ENCODE data around the gene GTF3C2. TPM values are rescaled to one million over a fixed set of nuclear protein-coding genes. Genes with fewer than 3 reads are reported as not detected.
A peak's percentile ranks its signal among the peaks of the same experiment; 100 is the strongest.

Gene GTF3C2
- total and polyA plus RNA-seq, 2 of the 13 experiments (the other 11 are each of a cell fraction or from before 2014, with no cell fraction given), result 77.5 to 130 TPM

- TF ChIP-seq ZBTB37 (CRISPR knock-in tag; IDR thresholded peaks at IDR 0.05) (no peak), ZNF543 (CRISPR knock-in tag; IDR thresholded peaks at IDR 0.05) (no peak), NFYB (CRISPR knock-in tag; IDR thresholded peaks at IDR 0.05) (no peak; the same call in 1 of the 2 replicates), ARHGAP35 (CRISPR knock-in tag; IDR thresholded peaks at IDR 0.05; ENCODE audit: borderline replicate concordance) (peak; percentile 39; the same call in 1 of the 2 replicates), MXI1 (IDR thresholded peaks at IDR 0.05; ENCODE audit: borderline replicate concordance, low read depth, low read length) (no peak; the same call in 2 of the 3 replicates), MEF2D (CRISPR knock-in tag; IDR thresholded peaks at IDR 0.05) (0 out of 2 replicates have a peak, but pooled peaks have one; percentile 9)
- TF ChIP-seq, protein P1, sequence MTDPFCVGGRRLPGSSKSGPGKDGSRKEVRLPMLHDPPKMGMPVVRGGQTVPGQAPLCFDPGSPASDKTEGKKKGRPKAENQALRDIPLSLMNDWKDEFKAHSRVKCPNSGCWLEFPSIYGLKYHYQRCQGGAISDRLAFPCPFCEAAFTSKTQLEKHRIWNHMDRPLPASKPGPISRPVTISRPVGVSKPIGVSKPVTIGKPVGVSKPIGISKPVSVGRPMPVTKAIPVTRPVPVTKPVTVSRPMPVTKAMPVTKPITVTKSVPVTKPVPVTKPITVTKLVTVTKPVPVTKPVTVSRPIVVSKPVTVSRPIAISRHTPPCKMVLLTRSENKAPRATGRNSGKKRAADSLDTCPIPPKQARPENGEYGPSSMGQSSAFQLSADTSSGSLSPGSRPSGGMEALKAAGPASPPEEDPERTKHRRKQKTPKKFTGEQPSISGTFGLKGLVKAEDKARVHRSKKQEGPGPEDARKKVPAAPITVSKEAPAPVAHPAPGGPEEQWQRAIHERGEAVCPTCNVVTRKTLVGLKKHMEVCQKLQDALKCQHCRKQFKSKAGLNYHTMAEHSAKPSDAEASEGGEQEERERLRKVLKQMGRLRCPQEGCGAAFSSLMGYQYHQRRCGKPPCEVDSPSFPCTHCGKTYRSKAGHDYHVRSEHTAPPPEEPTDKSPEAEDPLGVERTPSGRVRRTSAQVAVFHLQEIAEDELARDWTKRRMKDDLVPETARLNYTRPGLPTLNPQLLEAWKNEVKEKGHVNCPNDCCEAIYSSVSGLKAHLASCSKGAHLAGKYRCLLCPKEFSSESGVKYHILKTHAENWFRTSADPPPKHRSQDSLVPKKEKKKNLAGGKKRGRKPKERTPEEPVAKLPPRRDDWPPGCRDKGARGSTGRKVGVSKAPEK (CRISPR knock-in tag; IDR thresholded peaks at IDR 0.05; ENCODE audit: borderline replicate concordance), result no peak
- TF ChIP-seq, protein P2, sequence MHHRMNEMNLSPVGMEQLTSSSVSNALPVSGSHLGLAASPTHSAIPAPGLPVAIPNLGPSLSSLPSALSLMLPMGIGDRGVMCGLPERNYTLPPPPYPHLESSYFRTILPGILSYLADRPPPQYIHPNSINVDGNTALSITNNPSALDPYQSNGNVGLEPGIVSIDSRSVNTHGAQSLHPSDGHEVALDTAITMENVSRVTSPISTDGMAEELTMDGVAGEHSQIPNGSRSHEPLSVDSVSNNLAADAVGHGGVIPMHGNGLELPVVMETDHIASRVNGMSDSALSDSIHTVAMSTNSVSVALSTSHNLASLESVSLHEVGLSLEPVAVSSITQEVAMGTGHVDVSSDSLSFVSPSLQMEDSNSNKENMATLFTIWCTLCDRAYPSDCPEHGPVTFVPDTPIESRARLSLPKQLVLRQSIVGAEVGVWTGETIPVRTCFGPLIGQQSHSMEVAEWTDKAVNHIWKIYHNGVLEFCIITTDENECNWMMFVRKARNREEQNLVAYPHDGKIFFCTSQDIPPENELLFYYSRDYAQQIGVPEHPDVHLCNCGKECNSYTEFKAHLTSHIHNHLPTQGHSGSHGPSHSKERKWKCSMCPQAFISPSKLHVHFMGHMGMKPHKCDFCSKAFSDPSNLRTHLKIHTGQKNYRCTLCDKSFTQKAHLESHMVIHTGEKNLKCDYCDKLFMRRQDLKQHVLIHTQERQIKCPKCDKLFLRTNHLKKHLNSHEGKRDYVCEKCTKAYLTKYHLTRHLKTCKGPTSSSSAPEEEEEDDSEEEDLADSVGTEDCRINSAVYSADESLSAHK (CRISPR knock-in tag; IDR thresholded peaks at IDR 0.05; ENCODE audit: borderline replicate concordance), result no peak
- TF ChIP-seq, protein P3, sequence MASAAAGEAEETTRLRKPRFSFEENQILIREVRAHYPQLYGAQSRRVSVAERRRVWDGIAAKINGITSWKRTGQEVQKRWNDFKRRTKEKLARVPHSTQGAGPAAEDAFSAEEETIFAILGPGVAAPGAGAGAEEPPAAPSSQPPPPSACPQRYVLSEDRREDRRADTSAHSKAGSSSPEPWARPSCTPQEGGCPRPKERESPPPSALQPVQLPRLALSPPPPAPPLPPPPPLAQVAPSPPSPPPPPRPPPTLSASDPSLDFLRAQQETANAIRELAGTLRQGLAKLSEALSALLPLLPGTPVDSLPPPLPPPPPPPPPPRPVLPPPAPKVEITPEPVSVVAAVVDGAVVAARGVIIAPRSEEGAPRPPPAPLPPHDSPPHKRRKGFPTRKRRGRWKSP (CRISPR knock-in tag; IDR thresholded peaks at IDR 0.05), result no peak
- TF ChIP-seq, protein P4, sequence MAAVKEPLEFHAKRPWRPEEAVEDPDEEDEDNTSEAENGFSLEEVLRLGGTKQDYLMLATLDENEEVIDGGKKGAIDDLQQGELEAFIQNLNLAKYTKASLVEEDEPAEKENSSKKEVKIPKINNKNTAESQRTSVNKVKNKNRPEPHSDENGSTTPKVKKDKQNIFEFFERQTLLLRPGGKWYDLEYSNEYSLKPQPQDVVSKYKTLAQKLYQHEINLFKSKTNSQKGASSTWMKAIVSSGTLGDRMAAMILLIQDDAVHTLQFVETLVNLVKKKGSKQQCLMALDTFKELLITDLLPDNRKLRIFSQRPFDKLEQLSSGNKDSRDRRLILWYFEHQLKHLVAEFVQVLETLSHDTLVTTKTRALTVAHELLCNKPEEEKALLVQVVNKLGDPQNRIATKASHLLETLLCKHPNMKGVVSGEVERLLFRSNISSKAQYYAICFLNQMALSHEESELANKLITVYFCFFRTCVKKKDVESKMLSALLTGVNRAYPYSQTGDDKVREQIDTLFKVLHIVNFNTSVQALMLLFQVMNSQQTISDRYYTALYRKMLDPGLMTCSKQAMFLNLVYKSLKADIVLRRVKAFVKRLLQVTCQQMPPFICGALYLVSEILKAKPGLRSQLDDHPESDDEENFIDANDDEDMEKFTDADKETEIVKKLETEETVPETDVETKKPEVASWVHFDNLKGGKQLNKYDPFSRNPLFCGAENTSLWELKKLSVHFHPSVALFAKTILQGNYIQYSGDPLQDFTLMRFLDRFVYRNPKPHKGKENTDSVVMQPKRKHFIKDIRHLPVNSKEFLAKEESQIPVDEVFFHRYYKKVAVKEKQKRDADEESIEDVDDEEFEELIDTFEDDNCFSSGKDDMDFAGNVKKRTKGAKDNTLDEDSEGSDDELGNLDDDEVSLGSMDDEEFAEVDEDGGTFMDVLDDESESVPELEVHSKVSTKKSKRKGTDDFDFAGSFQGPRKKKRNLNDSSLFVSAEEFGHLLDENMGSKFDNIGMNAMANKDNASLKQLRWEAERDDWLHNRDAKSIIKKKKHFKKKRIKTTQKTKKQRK (IDR thresholded peaks at IDR 0.05; ENCODE audit: low read length), result no peak
- TF ChIP-seq, protein P5, sequence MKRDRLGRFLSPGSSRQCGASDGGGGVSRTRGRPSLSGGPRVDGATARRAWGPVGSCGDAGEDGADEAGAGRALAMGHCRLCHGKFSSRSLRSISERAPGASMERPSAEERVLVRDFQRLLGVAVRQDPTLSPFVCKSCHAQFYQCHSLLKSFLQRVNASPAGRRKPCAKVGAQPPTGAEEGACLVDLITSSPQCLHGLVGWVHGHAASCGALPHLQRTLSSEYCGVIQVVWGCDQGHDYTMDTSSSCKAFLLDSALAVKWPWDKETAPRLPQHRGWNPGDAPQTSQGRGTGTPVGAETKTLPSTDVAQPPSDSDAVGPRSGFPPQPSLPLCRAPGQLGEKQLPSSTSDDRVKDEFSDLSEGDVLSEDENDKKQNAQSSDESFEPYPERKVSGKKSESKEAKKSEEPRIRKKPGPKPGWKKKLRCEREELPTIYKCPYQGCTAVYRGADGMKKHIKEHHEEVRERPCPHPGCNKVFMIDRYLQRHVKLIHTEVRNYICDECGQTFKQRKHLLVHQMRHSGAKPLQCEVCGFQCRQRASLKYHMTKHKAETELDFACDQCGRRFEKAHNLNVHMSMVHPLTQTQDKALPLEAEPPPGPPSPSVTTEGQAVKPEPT (CRISPR knock-in tag; IDR thresholded peaks at IDR 0.05; ENCODE audit: low read depth), result no peak
These were observed 23.5 kb upstream of the GTF3C2 start (continued) for GRCh38 chr2:27379836-27380625.
